Ovary (tissue), 9 donors: ENCODE measurements around the gene NDEL1. TPM values are rescaled to one million over a fixed set of nuclear protein-coding genes. Genes with fewer than 3 reads are reported as not detected.

Source experiments
- DNase-seq, 5 donors: peaks; one replicate each; pipeline ENCODE4 v3.0.0-alpha.2; 2019 to 2020
- H3K27ac ChIP-seq, 2 donors: fragments of 200-600 bp; one replicate each; pipeline versions ENCODE4 v1.5.1 to v1.8.0; 2019 to 2022
- H3K27me3 ChIP-seq: fragments of 200-600 bp; one replicate; pipeline ENCODE4 v1.8.0; 2022
- H3K36me3 ChIP-seq: fragments of 200-600 bp; sonication (generic); one replicate; pipeline ENCODE4 v1.5.1; 2019
- H3K4me1 ChIP-seq: one replicate; pipeline ENCODE4 v1.8.1; 2013; ENCODE audit warnings: mild to moderate bottlenecking, moderate library complexity; ENCODE audit not compliant: insufficient read depth
- H3K4me3 ChIP-seq: fragments of 200-600 bp; sonication (generic); one replicate; pipeline ENCODE4 v1.5.1; 2017
- H3K9me3 ChIP-seq, 2 donors: fragments of 200-600 bp in 1 of 2; sonication (generic) in 1 of 2; one replicate each; pipeline versions ENCODE4 v1.5.1 to v1.8.1; 2013 to 2019; ENCODE audit warnings: mild to moderate bottlenecking in 1 of 2, moderate library complexity in 1 of 2
- CTCF ChIP-seq, 3 donors: fragments of 450-650 bp in 2 of 3; fragments of 200-600 bp in 1 of 3; IDR thresholded peaks; one replicate each; pipeline versions ENCODE4 v1.5.1 to v1.8.0; 2016 to 2022; ENCODE audit warnings: antibody characterized with exemption in 3 of 3, mild to moderate bottlenecking in 1 of 3
- EP300 ChIP-seq: sonication (generic); formaldehyde crosslinking; IDR thresholded peaks from one replicate; pipeline ENCODE4 v1.6.1; 2017; ENCODE audit warnings: antibody characterized with exemption
- POLR2A ChIP-seq: fragments of 450-650 bp; IDR thresholded peaks from one replicate; pipeline ENCODE4 v1.6.1; 2017; ENCODE audit warnings: antibody characterized with exemption, mild to moderate bottlenecking, moderate library complexity
- WGBS, 3 donors: extraction: QIAGEN DNeasy Blood & Tissue Kit in 1 of 3; methylation state at CpG; one replicate each; pipeline versions ENCODE4 v1.1.5 to v1.1.7; 2013 to 2017; 5-methylcytosine and 5-hydroxymethylcytosine counted together
- intact Hi-C, 4 donors: fragments of 100-400 bp; cut with DNase I; formaldehyde crosslinking; loops; one replicate each; pipeline versions ENCODE4 v1.11.0 to v1.15.1; 2022 to 2023
- polyA plus RNA-seq, 2 donors: library from polyadenylated mRNA; stranded (reverse); fragments of 200-250 nt in 1 of 2; fragments of 350-450 nt in 1 of 2; fragmentation: Illumina TruSeq in 1 of 2; extraction: RNeasy Lipid Tissue Mini Kit (QIAGEN cat#74804) in 1 of 2; gene quantifications; one replicate each; pipeline ENCODE4 v1.2.3, GENCODE V29; 2013 to 2014
- total RNA-seq, 7 donors: library from RNA; depleted of rRNA in 2 of 7; stranded (reverse); fragments of >200 nt in 2 of 7; fragmentation: NEBNext Ultra II Directional in 3 of 7; extraction: Animal tissue kit (Norgen Biotek cat#: 25700) in 3 of 7; gene quantifications; one replicate each; pipeline versions ENCODE4 v1.1.0 to v1.2.4, GENCODE V29; 2016 to 2023
- donor health status: DM: no; HTN: no; CAD: no; lungs with moderate emphysema.
- donor health status: DM: no; HTN: no; CAD: no.
- donor health status: Bipolar disorder and iron deficiency.
- donor health status: DM: yes; HTN: yes; CAD: no.
- donor health status: DM: no; HTN: no; CAD: no.
- donor health status: DM: yes; HTN: yes; CAD: no.

Gene NDEL1
- total and polyA plus RNA-seq, 9 donors, result 36.7 to 86.5 (median 63.2) TPM

GRCh38 chr17:8443756-8444155 is 8.1 kb downstream of the NDEL1 start:
- WGBS, 3 donors, result 81 to 91% (median 82%) methylated on average over 7 of the region's 7 CpGs
- H3K4me1 ChIP-seq, result peaks cover 3% of the 10 kb centered on the region
- DNase-seq, result no peak
- no peaks in the 10 kb centered on the region for H3K27me3 ChIP-seq
- TF ChIP-seq EP300, result no peak
- TF ChIP-seq POLR2A, result no peak
- TF ChIP-seq CTCF (IDR thresholded peaks at IDR 0.05), result no peak
- no peak overlapping the region for H3K4me3 ChIP-seq
- no peaks in the 10 kb centered on the region for H3K36me3 ChIP-seq
- H3K9me3 ChIP-seq, result no peaks in the 10 kb centered on the region
- H3K27ac ChIP-seq, result no peak overlapping the region
- intact Hi-C loops, result no loop called here

DNA sequence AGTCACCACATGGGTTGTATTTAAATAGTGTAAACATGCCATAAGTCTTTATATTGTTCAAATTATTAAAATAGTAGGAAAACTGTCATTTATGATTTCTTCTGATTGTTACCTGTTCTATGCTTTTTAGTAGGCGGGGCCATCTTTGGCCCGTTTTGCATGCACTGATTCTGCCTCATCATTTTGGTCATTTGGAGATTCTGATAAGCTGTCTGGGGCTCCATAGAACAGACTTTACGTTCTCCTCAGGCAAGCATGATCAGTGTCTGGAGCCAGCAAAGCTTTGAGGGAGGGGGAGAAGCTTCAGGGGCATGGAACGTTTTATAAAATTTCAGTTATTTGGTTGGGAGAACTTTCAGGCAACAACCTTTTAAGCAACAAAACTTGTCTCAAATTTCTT is 8.8 kb downstream of the NDEL1 start:
- no peak for TF ChIP-seq POLR2A
- TF ChIP-seq EP300, result no peak
- no peak for TF ChIP-seq CTCF (IDR thresholded peaks at IDR 0.05)
- no peak for DNase-seq
- intact Hi-C loops, result no loop called here
- no peak overlapping the region for H3K27ac ChIP-seq
- 65 to 69% (median 65%) methylated on average over 4 of the region's 4 CpGs for WGBS, 3 donors
- no peak overlapping the region for H3K4me3 ChIP-seq
- H3K36me3 ChIP-seq, result no peaks in the 10 kb centered on the region
- peaks cover 3% of the 10 kb centered on the region for H3K4me1 ChIP-seq
- no peaks in the 10 kb centered on the region for H3K27me3 ChIP-seq
- H3K9me3 ChIP-seq, result no peaks in the 10 kb centered on the region

DNA sequence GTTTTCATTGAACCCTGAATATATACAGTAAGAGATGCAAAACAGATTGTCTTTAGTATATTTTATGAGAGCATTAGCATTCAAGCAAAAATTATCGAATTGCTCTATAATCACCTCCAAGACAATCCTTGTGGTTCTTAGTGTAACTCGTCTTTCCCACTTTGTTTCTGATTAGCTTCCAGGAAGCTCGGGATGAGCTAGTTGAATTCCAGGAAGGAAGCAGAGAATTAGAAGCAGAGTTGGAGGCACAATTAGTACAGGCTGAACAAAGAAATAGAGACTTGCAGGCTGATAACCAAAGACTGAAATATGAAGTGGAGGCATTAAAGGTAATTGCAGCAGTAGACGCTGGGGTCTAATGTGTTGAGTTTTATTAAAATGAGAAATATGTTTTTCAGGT is 9.9 kb downstream of the NDEL1 start:
- H3K27ac ChIP-seq, result no peak overlapping the region
- H3K27me3 ChIP-seq, result no peaks in the 10 kb centered on the region
- peaks cover 3% of the 10 kb centered on the region for H3K4me1 ChIP-seq
- no peak for DNase-seq
- WGBS, 3 donors, result 66 to 76% (median 74%) methylated on average over 4 of the region's 4 CpGs
- H3K36me3 ChIP-seq, result no peaks in the 10 kb centered on the region
- intact Hi-C loops, result no loop called here
- H3K4me3 ChIP-seq, result no peak overlapping the region
- no peaks in the 10 kb centered on the region for H3K9me3 ChIP-seq
- TF ChIP-seq CTCF (IDR thresholded peaks at IDR 0.05) (no peak), EP300 (no peak), POLR2A (no peak)

GRCh38 chr17:8447799-8448198 is 12.1 kb downstream of the NDEL1 start:
- TF ChIP-seq POLR2A (no peak), EP300 (no peak), CTCF (IDR thresholded peaks at IDR 0.05) (no peak)
- H3K27me3 ChIP-seq, result no peaks in the 10 kb centered on the region
- no peaks in the 10 kb centered on the region for H3K9me3 ChIP-seq
- intact Hi-C loops, result no loop called here
- DNase-seq, result no peak
- WGBS, 3 donors, result 73 to 89% (median 83%) methylated on average over 4 of the region's 4 CpGs
- H3K36me3 ChIP-seq, result no peaks in the 10 kb centered on the region
- H3K27ac ChIP-seq, result no peak overlapping the region
- no peak overlapping the region for H3K4me3 ChIP-seq
- no peaks in the 10 kb centered on the region for H3K4me1 ChIP-seq

DNA sequence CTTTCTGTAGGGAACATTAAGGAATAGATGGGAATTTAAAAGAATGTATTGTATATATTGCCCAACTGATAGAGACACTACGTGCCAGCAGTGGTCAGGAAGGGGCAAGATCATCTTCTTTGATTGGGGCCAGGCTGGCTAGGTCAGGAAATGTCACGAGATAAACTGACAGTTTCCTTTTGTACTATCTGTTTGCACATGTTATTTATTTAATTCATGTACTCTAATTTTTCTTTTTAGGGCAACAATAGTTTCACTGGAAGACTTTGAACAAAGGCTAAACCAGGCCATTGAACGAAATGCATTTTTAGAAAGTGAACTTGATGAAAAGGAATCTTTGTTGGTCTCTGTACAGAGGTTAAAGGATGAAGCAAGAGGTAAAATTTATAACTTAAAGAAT is 12.6 kb downstream of the NDEL1 start:
- no peak for TF ChIP-seq POLR2A
- TF ChIP-seq EP300, result no peak
- no peak for TF ChIP-seq CTCF (IDR thresholded peaks at IDR 0.05)
- DNase-seq, result no peak
- no peaks in the 10 kb centered on the region for H3K27me3 ChIP-seq
- no peak overlapping the region for H3K27ac ChIP-seq
- H3K4me3 ChIP-seq, result no peak overlapping the region
- no peaks in the 10 kb centered on the region for H3K9me3 ChIP-seq
- H3K4me1 ChIP-seq, result no peaks in the 10 kb centered on the region
- intact Hi-C loops, result no loop called here
- WGBS, 3 donors, result 41 to 73% (median 60%) methylated on average over 3 of the region's 3 CpGs
- no peaks in the 10 kb centered on the region for H3K36me3 ChIP-seq
